Bronchial epithelial cell (primary cell): Measurements from ENCODE around the gene ZSWIM6. TPM values are rescaled to one million over a fixed set of nuclear protein-coding genes. Genes with fewer than 3 reads are reported as not detected.

Experiments used
- DNase-seq: peaks from one replicate; pipeline ENCODE4 v3.0.0-alpha.2; 2010; ENCODE audit warnings: low read depth
- FAIRE-seq: peaks from 2 replicates; lab custom pipeline; 2011; peaks lifted over from hg19 to GRCh38; lab: Jason Lieb, UNC
- H3K27me3 ChIP-seq: 2 replicates; pipeline ENCODE4 v1.5.1; 2011; ENCODE audit warnings: low read length; ENCODE audit not compliant: control insufficient read depth, insufficient read depth
- H3K36me3 ChIP-seq: 2 replicates; pipeline ENCODE4 v1.5.1; 2011; ENCODE audit warnings: low read length; ENCODE audit not compliant: control insufficient read depth, insufficient read depth
- H3K4me3 ChIP-seq: 2 replicates; pipeline ENCODE4 v1.5.1; 2011; ENCODE audit warnings: mild to moderate bottlenecking, low read depth, low read length, control low read depth
- CTCF ChIP-seq: IDR thresholded peaks from 2 replicates; pipeline ENCODE4 v1.5.1; 2011; ENCODE audit warnings: mild to moderate bottlenecking, moderate library complexity, low read length, control low read depth, inconsistent platforms; ENCODE audit not compliant: insufficient read depth, severe bottlenecking
- total RNA-seq: library from RNA; depleted of rRNA; stranded (reverse); fragments of >200 nt; gene quantifications from 2 replicates; pipeline ENCODE4 v1.2.1, GENCODE V29; 2014

Gene ZSWIM6
- total RNA-seq, 1 donor from 2014 or later = 5.8 TPM

- Histone ChIP-seq H3K27me3 (no peaks in the 10 kb centered on the region), H3K4me3 (no peak overlapping the region), H3K36me3 (peaks cover 1% of the 10 kb centered on the region)
- FAIRE-seq (no peak), DNase-seq (no peak)
- peak; percentile 33 for TF ChIP-seq CTCF
These were observed 25.7 kb downstream of the ZSWIM6 start for GRCh38 chr5:61357745-61358144.

- Histone ChIP-seq H3K4me3 (no peak overlapping the region), H3K27me3 (no peaks in the 10 kb centered on the region), H3K36me3 (peaks cover 3% of the 10 kb centered on the region)
- FAIRE-seq = no peak
- DNase-seq = no peak
- peak; percentile 16 for TF ChIP-seq CTCF
These were observed 30.8 kb downstream of the ZSWIM6 start for GRCh38 chr5:61362796-61363368.

- no peak for TF ChIP-seq CTCF
- no peak for DNase-seq
- H3K27me3 ChIP-seq = no peaks in the 10 kb centered on the region
- H3K4me3 ChIP-seq = no peak overlapping the region
- no peak for FAIRE-seq
- peaks cover 3% of the 10 kb centered on the region for H3K36me3 ChIP-seq
These were observed 31.5 kb downstream of the ZSWIM6 start for GRCh38 chr5:61363401-61364114.

GRCh38 chr5:61366497-61367240 is 34.6 kb downstream of the ZSWIM6 start:
- Histone ChIP-seq H3K36me3 (peaks cover 3% of the 10 kb centered on the region), H3K4me3 (no peak overlapping the region), H3K27me3 (no peaks in the 10 kb centered on the region)
- TF ChIP-seq CTCF = no peak
- no peak for FAIRE-seq
- DNase-seq = no peak

- DNase-seq = no peak
- FAIRE-seq = no peak
- Histone ChIP-seq H3K4me3 (no peak overlapping the region), H3K36me3 (no peaks in the 10 kb centered on the region), H3K27me3 (no peaks in the 10 kb centered on the region)
- no peak for TF ChIP-seq CTCF
These were observed 38.4 kb downstream of the ZSWIM6 start for GRCh38 chr5:61370506-61370905.
